GM23338 (cell line): ENCODE measurements around the gene ASXL2. TPM values are rescaled to one million over a fixed set of nuclear protein-coding genes. Genes with fewer than 3 reads are reported as not detected.

ENCODE experiments used
- ATAC-seq: fragments of 200-7000 bp; cut with Tn5 transposase; 3 replicates; pipeline ENCODE4 v1.9.1; 2020
- DNase-seq: peaks from one replicate; pipeline ENCODE4 v3.0.0-alpha.2; 2015; ENCODE audit warnings: low spot score
- H2AFZ ChIP-seq: fragments of 200-600 bp; sonication (generic); 2 replicates; pipeline ENCODE4 v1.8.0; 2016; ENCODE audit warnings: antibody characterized with exemption, mild to moderate bottlenecking, moderate library complexity
- H3F3A ChIP-seq: fragments of 200-600 bp; sonication (generic); replicated peaks from 2 replicates; pipeline ENCODE4 v1.8.0; 2017; ENCODE audit warnings: antibody characterized with exemption, mixed run types, low read depth
- H3K27ac ChIP-seq: fragments of 200-600 bp; sonication (generic); 2 replicates; pipeline ENCODE4 v1.6.1; 2016; ENCODE audit warnings: low read depth
- H3K27me3 ChIP-seq: fragments of 200-600 bp; sonication (generic); 2 replicates; pipeline ENCODE4 v1.8.0; 2016; ENCODE audit warnings: mild to moderate bottlenecking, mixed run types, moderate library complexity; ENCODE audit not compliant: insufficient read depth
- H3K36me3 ChIP-seq: fragments of 200-600 bp; sonication (generic); 2 replicates; pipeline ENCODE4 v1.8.0; 2016; ENCODE audit warnings: mild to moderate bottlenecking; ENCODE audit not compliant: insufficient read depth
- H3K4me1 ChIP-seq: fragments of 200-600 bp; sonication (generic); 2 replicates; pipeline ENCODE4 v1.8.0; 2016; ENCODE audit warnings: mild to moderate bottlenecking, moderate library complexity; ENCODE audit not compliant: insufficient read depth
- H3K4me2 ChIP-seq: fragments of 200-600 bp; sonication (generic); 2 replicates; pipeline ENCODE4 v1.7.1; 2017; ENCODE audit warnings: mixed run types
- H3K4me3 ChIP-seq: fragments of 200-600 bp; sonication (generic); 2 replicates; pipeline ENCODE4 v1.6.1; 2016; ENCODE audit warnings: mixed run types
- H3K79me2 ChIP-seq: fragments of 200-600 bp; sonication (generic); replicated peaks from 2 replicates; pipeline ENCODE4 v1.8.0; 2017; ENCODE audit warnings: mild to moderate bottlenecking; ENCODE audit not compliant: insufficient read depth
- H3K9me2 ChIP-seq: fragments of 200-600 bp; sonication (generic); 2 replicates; pipeline ENCODE4 v1.8.0; 2017; ENCODE audit not compliant: insufficient read depth
- H4K20me1 ChIP-seq: fragments of 200-600 bp; sonication (generic); replicated peaks from 2 replicates; pipeline ENCODE4 v1.8.0; 2017; ENCODE audit warnings: mild to moderate bottlenecking; ENCODE audit not compliant: insufficient read depth
- H3K27ac Mint-ChIP-seq: 2 replicates; pipeline ENCODE4 v1.8.0; 2020; ENCODE audit warnings: inconsistent platforms, mild to moderate bottlenecking, moderate library complexity, mixed read lengths
- H3K27me3 Mint-ChIP-seq: 3 replicates; pipeline ENCODE4 v1.8.0; 2022; ENCODE audit warnings: low read depth, mild to moderate bottlenecking, moderate library complexity, mixed read lengths, inconsistent platforms; ENCODE audit not compliant: insufficient read depth, poor library complexity
- H3K36me3 Mint-ChIP-seq: 3 replicates; pipeline ENCODE4 v1.8.0; 2021; ENCODE audit warnings: low read depth, mild to moderate bottlenecking, inconsistent platforms, moderate library complexity, mixed read lengths
- H3K4me1 Mint-ChIP-seq: 3 replicates; pipeline ENCODE4 v1.8.0; 2020; ENCODE audit warnings: mild to moderate bottlenecking, inconsistent platforms, mixed read lengths
- H3K4me3 Mint-ChIP-seq: 3 replicates; pipeline ENCODE4 v1.8.0; 2021; ENCODE audit warnings: moderate library complexity, mild to moderate bottlenecking, inconsistent platforms, mixed read lengths
- H3K9me3 Mint-ChIP-seq: 3 replicates; pipeline ENCODE4 v1.8.0; 2020; ENCODE audit warnings: moderate library complexity, mild to moderate bottlenecking, inconsistent platforms, mixed read lengths
- CREB1 ChIP-seq: fragments of 250-450 bp; sonication (Bioruptor Pico); IDR thresholded peaks from 2 replicates; pipeline ENCODE4 v1.5.0; 2020; ENCODE audit warnings: low read depth, mild to moderate bottlenecking, moderate library complexity
- EZH2phosphoT487 ChIP-seq: fragments of 200-600 bp; sonication (generic); IDR thresholded peaks from one replicate; pipeline ENCODE4 v1.8.1; 2018; ENCODE audit warnings: antibody characterized with exemption; ENCODE audit not compliant: unreplicated experiment
- JUNB ChIP-seq: IDR thresholded peaks from one replicate; pipeline ENCODE4 v1.6.1; 2016; ENCODE audit warnings: antibody characterized with exemption; ENCODE audit not compliant: unreplicated experiment
- NANOG ChIP-seq: IDR thresholded peaks from 2 replicates; pipeline ENCODE4 v1.6.1; 2016; ENCODE audit warnings: antibody characterized with exemption, borderline replicate concordance
- POLR2AphosphoS5 ChIP-seq: IDR thresholded peaks from 2 replicates; pipeline ENCODE4 v1.6.1; 2016; ENCODE audit warnings: antibody characterized with exemption, low read depth
- ZNF114 ChIP-seq: fragments of 250-450 bp; sonication (Bioruptor Pico); IDR thresholded peaks from 2 replicates; pipeline ENCODE4 v1.5.0; 2020; ENCODE audit warnings: mild to moderate bottlenecking, moderate library complexity
- ZNF331 ChIP-seq: fragments of 250-450 bp; sonication (Bioruptor Pico); IDR thresholded peaks from 2 replicates; pipeline ENCODE4 v1.5.0; 2020; ENCODE audit warnings: low read depth, mild to moderate bottlenecking, moderate library complexity
- polyA plus RNA-seq: library from polyadenylated mRNA; unstranded; fragments of >200 nt; fragmentation: Nextera tagmentation; extraction: Ambion mirVana; gene quantifications from 2 replicates; pipeline ENCODE4 v1.2.1, GENCODE V29; 2016
- total RNA-seq: library from RNA; depleted of rRNA; stranded (reverse); fragments of >200 nt; shearing (Covaris generic); gene quantifications from 2 replicates; pipeline ENCODE4 v1.2.3, GENCODE V29; 2014
- TF ChIP-seq, protein P1 (sequence below), 2 experiments: fragments of 200-600 bp in 1 of 2; sonication (generic) in 1 of 2; conservative IDR thresholded peaks; 2 replicates each; pipeline versions ENCODE4 v1.5.1 to v1.6.1; 2016 to 2017; ENCODE audit warnings: antibody characterized with exemption in 2 of 2, low read depth in 2 of 2, mild to moderate bottlenecking in 2 of 2, moderate library complexity in 1 of 2
- TF ChIP-seq, protein P2 (sequence below): IDR thresholded peaks from 2 replicates; pipeline ENCODE4 v1.6.1; 2016; ENCODE audit warnings: antibody characterized with exemption
- TF ChIP-seq, protein P3 (sequence below): fragments of 250-450 bp; sonication (Bioruptor Pico); IDR thresholded peaks from 2 replicates; pipeline ENCODE4 v1.5.0; 2020; ENCODE audit warnings: mild to moderate bottlenecking, moderate library complexity
- TF ChIP-seq, protein P4 (sequence below): IDR thresholded peaks from one replicate; pipeline ENCODE4 v1.6.1; 2018; ENCODE audit warnings: antibody characterized with exemption; ENCODE audit not compliant: unreplicated experiment

The ASXL2 gene
- total and polyA plus RNA-seq, 2 experiments from 2014 or later, result 7.0 to 21.8 TPM

DNA sequence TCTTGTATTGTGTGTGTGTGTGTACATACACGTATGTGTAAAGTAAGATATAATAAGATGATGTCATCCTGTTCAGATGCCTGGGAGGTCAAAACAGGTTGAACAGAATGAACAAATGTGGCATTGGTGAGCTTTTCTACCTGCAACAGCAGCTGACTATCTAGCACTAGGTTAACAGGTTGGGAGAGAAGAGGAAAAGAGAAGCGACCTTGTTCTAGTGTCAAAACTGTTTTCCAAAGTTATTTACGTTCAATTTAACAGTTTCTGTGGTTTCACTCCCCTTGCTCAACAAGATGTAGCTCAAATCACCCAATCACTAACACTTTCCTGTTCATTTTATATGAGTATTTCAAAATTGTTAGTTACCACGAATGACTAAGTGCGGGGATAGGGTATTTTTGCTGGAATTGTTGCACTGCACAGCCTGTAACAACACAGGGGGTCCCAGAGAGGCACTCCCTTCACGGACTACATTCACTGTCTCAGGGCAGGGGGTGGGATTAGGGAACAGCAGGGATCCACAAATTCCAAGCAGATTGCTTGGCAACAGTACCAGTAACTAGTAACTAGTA is 137.4 kb downstream of the ASXL2 start:
- no peak overlapping the region for H3K4me3 Mint-ChIP-seq
- H3K4me2 ChIP-seq, result no peak overlapping the region
- H3K27me3 ChIP-seq, result no peaks in the 10 kb centered on the region

More for the DNA sequence above, 137.4 kb downstream of the ASXL2 start:
- Histone ChIP-seq H2AFZ (no peak overlapping the region), H3K27ac (no peak overlapping the region), H3K4me3 (no peak overlapping the region), H3K79me2 (no peaks in the 10 kb centered on the region), H3K4me1 (peaks cover 18% of the 10 kb centered on the region), H3F3A (no peaks in the 10 kb centered on the region), H3K9me2 (no peaks in the 10 kb centered on the region), H4K20me1 (no peaks in the 10 kb centered on the region), H3K36me3 (peaks cover 7% of the 10 kb centered on the region; the same call in 1 of the 2 replicates)
- TF ChIP-seq, protein P1, sequence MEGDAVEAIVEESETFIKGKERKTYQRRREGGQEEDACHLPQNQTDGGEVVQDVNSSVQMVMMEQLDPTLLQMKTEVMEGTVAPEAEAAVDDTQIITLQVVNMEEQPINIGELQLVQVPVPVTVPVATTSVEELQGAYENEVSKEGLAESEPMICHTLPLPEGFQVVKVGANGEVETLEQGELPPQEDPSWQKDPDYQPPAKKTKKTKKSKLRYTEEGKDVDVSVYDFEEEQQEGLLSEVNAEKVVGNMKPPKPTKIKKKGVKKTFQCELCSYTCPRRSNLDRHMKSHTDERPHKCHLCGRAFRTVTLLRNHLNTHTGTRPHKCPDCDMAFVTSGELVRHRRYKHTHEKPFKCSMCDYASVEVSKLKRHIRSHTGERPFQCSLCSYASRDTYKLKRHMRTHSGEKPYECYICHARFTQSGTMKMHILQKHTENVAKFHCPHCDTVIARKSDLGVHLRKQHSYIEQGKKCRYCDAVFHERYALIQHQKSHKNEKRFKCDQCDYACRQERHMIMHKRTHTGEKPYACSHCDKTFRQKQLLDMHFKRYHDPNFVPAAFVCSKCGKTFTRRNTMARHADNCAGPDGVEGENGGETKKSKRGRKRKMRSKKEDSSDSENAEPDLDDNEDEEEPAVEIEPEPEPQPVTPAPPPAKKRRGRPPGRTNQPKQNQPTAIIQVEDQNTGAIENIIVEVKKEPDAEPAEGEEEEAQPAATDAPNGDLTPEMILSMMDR (conservative IDR thresholded peaks at IDR 0.05; ENCODE audit: low read depth in 2 of 2), result no peak
- TF ChIP-seq, protein P2, sequence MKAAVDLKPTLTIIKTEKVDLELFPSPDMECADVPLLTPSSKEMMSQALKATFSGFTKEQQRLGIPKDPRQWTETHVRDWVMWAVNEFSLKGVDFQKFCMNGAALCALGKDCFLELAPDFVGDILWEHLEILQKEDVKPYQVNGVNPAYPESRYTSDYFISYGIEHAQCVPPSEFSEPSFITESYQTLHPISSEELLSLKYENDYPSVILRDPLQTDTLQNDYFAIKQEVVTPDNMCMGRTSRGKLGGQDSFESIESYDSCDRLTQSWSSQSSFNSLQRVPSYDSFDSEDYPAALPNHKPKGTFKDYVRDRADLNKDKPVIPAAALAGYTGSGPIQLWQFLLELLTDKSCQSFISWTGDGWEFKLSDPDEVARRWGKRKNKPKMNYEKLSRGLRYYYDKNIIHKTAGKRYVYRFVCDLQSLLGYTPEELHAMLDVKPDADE, result no peak
- no peak for TF ChIP-seq POLR2AphosphoS5
- TF ChIP-seq ZNF114, result no peak
- no peak for TF ChIP-seq JUNB
- TF ChIP-seq, protein P3, sequence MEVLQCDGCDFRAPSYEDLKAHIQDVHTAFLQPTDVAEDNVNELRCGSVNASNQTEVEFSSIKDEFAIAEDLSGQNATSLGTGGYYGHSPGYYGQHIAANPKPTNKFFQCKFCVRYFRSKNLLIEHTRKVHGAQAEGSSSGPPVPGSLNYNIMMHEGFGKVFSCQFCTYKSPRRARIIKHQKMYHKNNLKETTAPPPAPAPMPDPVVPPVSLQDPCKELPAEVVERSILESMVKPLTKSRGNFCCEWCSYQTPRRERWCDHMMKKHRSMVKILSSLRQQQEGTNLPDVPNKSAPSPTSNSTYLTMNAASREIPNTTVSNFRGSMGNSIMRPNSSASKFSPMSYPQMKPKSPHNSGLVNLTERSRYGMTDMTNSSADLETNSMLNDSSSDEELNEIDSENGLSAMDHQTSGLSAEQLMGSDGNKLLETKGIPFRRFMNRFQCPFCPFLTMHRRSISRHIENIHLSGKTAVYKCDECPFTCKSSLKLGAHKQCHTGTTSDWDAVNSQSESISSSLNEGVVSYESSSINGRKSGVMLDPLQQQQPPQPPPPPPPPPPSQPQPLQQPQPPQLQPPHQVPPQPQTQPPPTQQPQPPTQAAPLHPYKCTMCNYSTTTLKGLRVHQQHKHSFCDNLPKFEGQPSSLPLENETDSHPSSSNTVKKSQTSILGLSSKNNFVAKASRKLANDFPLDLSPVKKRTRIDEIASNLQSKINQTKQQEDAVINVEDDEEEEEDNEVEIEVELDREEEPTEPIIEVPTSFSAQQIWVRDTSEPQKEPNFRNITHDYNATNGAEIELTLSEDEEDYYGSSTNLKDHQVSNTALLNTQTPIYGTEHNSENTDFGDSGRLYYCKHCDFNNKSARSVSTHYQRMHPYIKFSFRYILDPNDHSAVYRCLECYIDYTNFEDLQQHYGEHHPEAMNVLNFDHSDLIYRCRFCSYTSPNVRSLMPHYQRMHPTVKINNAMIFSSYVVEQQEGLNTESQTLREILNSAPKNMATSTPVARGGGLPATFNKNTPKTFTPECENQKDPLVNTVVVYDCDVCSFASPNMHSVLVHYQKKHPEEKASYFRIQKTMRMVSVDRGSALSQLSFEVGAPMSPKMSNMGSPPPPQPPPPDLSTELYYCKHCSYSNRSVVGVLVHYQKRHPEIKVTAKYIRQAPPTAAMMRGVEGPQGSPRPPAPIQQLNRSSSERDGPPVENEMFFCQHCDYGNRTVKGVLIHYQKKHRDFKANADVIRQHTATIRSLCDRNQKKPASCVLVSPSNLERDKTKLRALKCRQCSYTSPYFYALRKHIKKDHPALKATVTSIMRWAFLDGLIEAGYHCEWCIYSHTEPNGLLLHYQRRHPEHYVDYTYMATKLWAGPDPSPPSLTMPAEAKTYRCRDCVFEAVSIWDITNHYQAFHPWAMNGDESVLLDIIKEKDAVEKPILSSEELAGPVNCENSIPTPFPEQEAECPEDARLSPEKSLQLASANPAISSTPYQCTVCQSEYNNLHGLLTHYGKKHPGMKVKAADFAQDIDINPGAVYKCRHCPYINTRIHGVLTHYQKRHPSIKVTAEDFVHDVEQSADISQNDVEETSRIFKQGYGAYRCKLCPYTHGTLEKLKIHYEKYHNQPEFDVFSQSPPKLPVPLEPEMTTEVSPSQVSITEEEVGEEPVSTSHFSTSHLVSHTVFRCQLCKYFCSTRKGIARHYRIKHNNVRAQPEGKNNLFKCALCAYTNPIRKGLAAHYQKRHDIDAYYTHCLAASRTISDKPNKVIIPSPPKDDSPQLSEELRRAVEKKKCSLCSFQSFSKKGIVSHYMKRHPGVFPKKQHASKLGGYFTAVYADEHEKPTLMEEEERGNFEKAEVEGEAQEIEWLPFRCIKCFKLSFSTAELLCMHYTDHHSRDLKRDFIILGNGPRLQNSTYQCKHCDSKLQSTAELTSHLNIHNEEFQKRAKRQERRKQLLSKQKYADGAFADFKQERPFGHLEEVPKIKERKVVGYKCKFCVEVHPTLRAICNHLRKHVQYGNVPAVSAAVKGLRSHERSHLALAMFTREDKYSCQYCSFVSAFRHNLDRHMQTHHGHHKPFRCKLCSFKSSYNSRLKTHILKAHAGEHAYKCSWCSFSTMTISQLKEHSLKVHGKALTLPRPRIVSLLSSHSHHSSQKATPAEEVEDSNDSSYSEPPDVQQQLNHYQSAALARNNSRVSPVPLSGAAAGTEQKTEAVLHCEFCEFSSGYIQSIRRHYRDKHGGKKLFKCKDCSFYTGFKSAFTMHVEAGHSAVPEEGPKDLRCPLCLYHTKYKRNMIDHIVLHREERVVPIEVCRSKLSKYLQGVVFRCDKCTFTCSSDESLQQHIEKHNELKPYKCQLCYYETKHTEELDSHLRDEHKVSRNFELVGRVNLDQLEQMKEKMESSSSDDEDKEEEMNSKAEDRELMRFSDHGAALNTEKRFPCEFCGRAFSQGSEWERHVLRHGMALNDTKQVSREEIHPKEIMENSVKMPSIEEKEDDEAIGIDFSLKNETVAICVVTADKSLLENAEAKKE (CRISPR knock-in tag), result no peak
- TF ChIP-seq EZH2phosphoT487, result no peak
- TF ChIP-seq NANOG, result no peak
- TF ChIP-seq CREB1 (CRISPR knock-in tag), result no peak
- TF ChIP-seq, protein P4, sequence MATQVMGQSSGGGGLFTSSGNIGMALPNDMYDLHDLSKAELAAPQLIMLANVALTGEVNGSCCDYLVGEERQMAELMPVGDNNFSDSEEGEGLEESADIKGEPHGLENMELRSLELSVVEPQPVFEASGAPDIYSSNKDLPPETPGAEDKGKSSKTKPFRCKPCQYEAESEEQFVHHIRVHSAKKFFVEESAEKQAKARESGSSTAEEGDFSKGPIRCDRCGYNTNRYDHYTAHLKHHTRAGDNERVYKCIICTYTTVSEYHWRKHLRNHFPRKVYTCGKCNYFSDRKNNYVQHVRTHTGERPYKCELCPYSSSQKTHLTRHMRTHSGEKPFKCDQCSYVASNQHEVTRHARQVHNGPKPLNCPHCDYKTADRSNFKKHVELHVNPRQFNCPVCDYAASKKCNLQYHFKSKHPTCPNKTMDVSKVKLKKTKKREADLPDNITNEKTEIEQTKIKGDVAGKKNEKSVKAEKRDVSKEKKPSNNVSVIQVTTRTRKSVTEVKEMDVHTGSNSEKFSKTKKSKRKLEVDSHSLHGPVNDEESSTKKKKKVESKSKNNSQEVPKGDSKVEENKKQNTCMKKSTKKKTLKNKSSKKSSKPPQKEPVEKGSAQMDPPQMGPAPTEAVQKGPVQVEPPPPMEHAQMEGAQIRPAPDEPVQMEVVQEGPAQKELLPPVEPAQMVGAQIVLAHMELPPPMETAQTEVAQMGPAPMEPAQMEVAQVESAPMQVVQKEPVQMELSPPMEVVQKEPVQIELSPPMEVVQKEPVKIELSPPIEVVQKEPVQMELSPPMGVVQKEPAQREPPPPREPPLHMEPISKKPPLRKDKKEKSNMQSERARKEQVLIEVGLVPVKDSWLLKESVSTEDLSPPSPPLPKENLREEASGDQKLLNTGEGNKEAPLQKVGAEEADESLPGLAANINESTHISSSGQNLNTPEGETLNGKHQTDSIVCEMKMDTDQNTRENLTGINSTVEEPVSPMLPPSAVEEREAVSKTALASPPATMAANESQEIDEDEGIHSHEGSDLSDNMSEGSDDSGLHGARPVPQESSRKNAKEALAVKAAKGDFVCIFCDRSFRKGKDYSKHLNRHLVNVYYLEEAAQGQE, result no peak
- no peak for TF ChIP-seq ZNF331 (CRISPR knock-in tag)
- Mint-ChIP-seq H3K4me1 (peaks cover 46% of the 10 kb centered on the region), H3K36me3 (peaks cover 7% of the 10 kb centered on the region), H3K27ac (no peak overlapping the region), H3K27me3 (peaks cover 1% of the 10 kb centered on the region), H3K9me3 (no peaks in the 10 kb centered on the region)
- peak; percentile 89 for ATAC-seq
- DNase-seq, result peak; percentile 63
